Fibroblast of the conjunctiva (primary cell): ENCODE measurements around the gene TSHZ1.

Experiments
- DNase-seq: peaks from one replicate; pipeline ENCODE4 v3.0.0-alpha.2; 2010; ENCODE audit warnings: low read depth

The TSHZ1 gene

GRCh38 chr18:75223687-75224347 lies 13.2 kb downstream of the TSHZ1 start:
- DNase-seq = no peak

- no peak for DNase-seq
These were observed 15.8 kb downstream of the TSHZ1 start for GRCh38 chr18:75226286-75226955.

DNA sequence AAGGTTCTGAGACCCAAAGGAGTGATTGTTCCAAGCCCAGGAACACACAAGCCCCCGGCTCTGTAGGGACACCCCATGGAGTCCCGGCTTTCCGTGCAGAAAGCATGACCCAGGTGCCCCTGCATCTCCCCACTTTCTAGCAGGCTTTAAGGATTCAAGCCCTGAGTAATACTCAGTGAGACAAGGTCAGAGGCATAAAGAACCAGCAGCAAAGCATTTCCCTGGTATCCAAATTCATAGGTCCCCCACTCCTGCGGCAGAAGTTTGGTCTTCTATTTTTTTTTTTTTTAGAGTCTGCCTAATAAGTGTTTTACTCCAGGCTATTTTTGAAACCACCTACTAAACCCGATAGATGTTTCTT lies 16.3 kb downstream of the TSHZ1 start:
- no peak for DNase-seq

DNA sequence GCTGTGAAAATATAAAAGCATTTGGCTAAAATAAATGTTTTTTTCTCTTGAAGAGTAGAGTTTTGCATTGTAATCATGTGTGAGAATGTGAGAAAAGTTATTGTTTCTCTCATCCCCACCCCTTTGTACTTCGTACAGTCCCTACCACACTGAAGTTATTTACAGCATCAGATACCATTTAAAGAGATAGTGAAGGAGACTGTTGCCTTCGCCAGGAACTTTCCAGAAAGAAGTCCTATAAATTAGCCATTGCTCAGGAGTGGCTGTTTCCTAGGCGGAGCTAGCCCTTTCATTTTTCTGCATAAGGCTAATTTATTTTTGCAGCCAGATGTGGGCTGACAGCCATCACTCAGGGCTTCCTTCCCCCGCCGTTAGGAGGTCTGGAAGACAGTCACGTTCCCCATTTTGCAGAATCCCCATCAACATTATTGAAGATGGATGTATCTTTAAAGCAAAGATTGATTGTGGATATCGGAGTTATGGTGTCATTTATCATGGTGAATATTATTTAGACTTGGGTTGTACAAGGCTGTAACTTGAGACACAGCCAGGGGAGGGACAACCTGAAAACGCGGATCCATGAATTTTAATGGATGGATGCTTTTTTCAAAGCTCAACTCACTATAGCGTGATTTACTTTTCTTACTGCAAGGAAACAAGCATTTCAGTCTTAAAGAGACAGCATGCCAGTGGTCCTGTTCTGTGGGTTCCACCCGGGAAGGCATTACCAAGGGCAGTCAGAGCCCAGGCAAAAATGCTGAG lies 17.1 kb downstream of the TSHZ1 start:
- DNase-seq = no peak

- no peak for DNase-seq
These were observed 18.4 kb downstream of the TSHZ1 start for GRCh38 chr18:75228967-75229366.

- DNase-seq = no peak
These were observed 18.8 kb downstream of the TSHZ1 start for GRCh38 chr18:75229437-75229836.

GRCh38 chr18:75230163-75231052 lies 19.8 kb downstream of the TSHZ1 start:
- DNase-seq = no peak

- DNase-seq = no peak
These were observed 20.4 kb downstream of the TSHZ1 start for GRCh38 chr18:75231053-75231406.

DNA sequence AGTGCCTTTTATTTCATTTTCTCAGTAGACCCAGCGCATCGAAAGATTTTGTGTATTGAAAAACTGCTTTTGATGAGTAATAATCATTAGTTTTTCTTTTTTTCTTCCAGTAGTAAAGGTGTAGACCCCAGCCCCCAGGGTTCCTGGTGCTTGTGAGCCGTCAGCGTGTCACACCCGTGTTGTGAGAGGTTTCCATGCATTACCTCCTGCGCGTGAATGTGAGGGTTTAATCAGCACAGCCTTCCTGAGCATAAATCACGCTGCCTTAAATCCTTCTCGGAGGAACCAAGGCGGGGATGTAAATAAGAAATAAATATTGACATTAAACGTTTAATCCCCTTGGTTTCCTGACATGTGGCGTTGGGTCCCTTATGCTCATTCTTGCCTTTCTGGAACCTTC lies 24.3 kb downstream of the TSHZ1 start:
- DNase-seq = no peak

GRCh38 chr18:75235896-75236295 lies 25.3 kb downstream of the TSHZ1 start:
- DNase-seq = no peak

GRCh38 chr18:75238100-75238499 lies 27.5 kb downstream of the TSHZ1 start:
- no peak for DNase-seq

- no peak for DNase-seq
These were observed 28.2 kb downstream of the TSHZ1 start for GRCh38 chr18:75238786-75239185.

GRCh38 chr18:75240433-75240832 lies 29.8 kb downstream of the TSHZ1 start:
- DNase-seq = no peak

GRCh38 chr18:75241705-75242104 lies 31.1 kb downstream of the TSHZ1 start:
- DNase-seq = no peak

GRCh38 chr18:75244351-75245313 lies 34.0 kb downstream of the TSHZ1 start:
- DNase-seq = no peak

- DNase-seq = peak; percentile 23
These were observed 36.4 kb downstream of the TSHZ1 start for GRCh38 chr18:75246721-75247610.

GRCh38 chr18:75247611-75248421 lies 37.2 kb downstream of the TSHZ1 start:
- peak; percentile 22 for DNase-seq

GRCh38 chr18:75248426-75249174 lies 38.0 kb downstream of the TSHZ1 start:
- DNase-seq = no peak

GRCh38 chr18:75249175-75249518 lies 38.5 kb downstream of the TSHZ1 start:
- DNase-seq = no peak
